HG03095 (cell line): Measurements from ENCODE around the gene MXD1.

Experiments
- ATAC-seq: cut with Tn5 transposase; IDR thresholded peaks from one replicate; pipeline ENCODE4 v1.9.1; 2021; ENCODE audit warnings: moderate library complexity; ENCODE audit not compliant: unreplicated experiment

MXD1 gene

GRCh38 chr2:69933254-69933828 lies 18.4 kb downstream of the MXD1 start:
- ATAC-seq, result no peak

- no peak for ATAC-seq
Observed at GRCh38 chr2:69933839-69934613, 19.1 kb downstream of the MXD1 start.

- no peak for ATAC-seq
Observed at GRCh38 chr2:69934614-69934908, 19.7 kb downstream of the MXD1 start.

GRCh38 chr2:69935011-69935410 lies 20.1 kb downstream of the MXD1 start:
- no peak for ATAC-seq

- ATAC-seq, result no peak
Observed at GRCh38 chr2:69936906-69937305, 22.0 kb downstream of the MXD1 start.

GRCh38 chr2:69937968-69938367 lies 23.1 kb downstream of the MXD1 start:
- ATAC-seq, result no peak

GRCh38 chr2:69939722-69940121 lies 24.8 kb downstream of the MXD1 start:
- no peak for ATAC-seq

- no peak for ATAC-seq
Observed at GRCh38 chr2:69940691-69941090, 25.8 kb downstream of the MXD1 start.

- no peak for ATAC-seq
Observed at GRCh38 chr2:69943000-69943842, 28.3 kb downstream of the MXD1 start.

- no peak for ATAC-seq
Observed at GRCh38 chr2:69943843-69944525, 29.1 kb downstream of the MXD1 start.

- no peak for ATAC-seq
Observed at GRCh38 chr2:69944756-69945155, 29.8 kb downstream of the MXD1 start.

GRCh38 chr2:69945441-69945840 lies 30.5 kb downstream of the MXD1 start:
- ATAC-seq, result no peak

GRCh38 chr2:69945941-69946340 lies 31.0 kb downstream of the MXD1 start:
- no peak for ATAC-seq

GRCh38 chr2:69946351-69947324 lies 31.7 kb downstream of the MXD1 start:
- ATAC-seq, result no peak

GRCh38 chr2:69947325-69947931 lies 32.5 kb downstream of the MXD1 start:
- no peak for ATAC-seq

- ATAC-seq, result no peak
Observed at GRCh38 chr2:69948032-69948962, 33.4 kb downstream of the MXD1 start.

GRCh38 chr2:69948963-69949645 lies 34.2 kb downstream of the MXD1 start:
- no peak for ATAC-seq

- no peak for ATAC-seq
Observed at GRCh38 chr2:69950241-69950640, 35.3 kb downstream of the MXD1 start.
